ENCODE data around the gene ATP13A4. TPM values are rescaled to one million over a fixed set of nuclear protein-coding genes. Genes with fewer than 3 reads are reported as not detected.

The ATP13A4 gene
- total and polyA plus RNA-seq, 4 donors = 0.10 to 0.15 TPM; not detected in 2

Other genes with a start within 250 kb of the ATP13A4 start
- not detected for gene ATP13A5, start 176.1 kb downstream of the ATP13A4 start, total RNA-seq
- not detected for gene ATP13A5, start 176.1 kb downstream of the ATP13A4 start, polyA plus RNA-seq
- 10 to 100 TPM; 52.2 to 56.5 TPM for gene OPA1, start 38.3 kb upstream of the ATP13A4 start, total RNA-seq
- gene OPA1, start 38.3 kb upstream of the ATP13A4 start, polyA plus RNA-seq = 10 to 100 TPM; 13.3 to 28.0 TPM